GM19099 (cell line): ENCODE measurements around the gene CATSPERE.

Experiments
- POLR2A ChIP-seq: IDR thresholded peaks from 3 replicates; pipeline ENCODE4 v1.6.1; 2011; ENCODE audit warnings: low read depth; ENCODE audit not compliant: insufficient read length; ENCODE audit errors: extremely low read depth

Gene CATSPERE

GRCh38 chr1:244458781-244459180, 2.3 kb upstream of the CATSPERE start:
- no peak for TF ChIP-seq POLR2A

- no peak for TF ChIP-seq POLR2A
Measured at GRCh38 chr1:244460197-244460596, 876 bp upstream of the CATSPERE start.

- no peak for TF ChIP-seq POLR2A
Measured at GRCh38 chr1:244466724-244467123, 5.7 kb downstream of the CATSPERE start.

- TF ChIP-seq POLR2A = no peak
Measured at GRCh38 chr1:244473059-244473605, 12.1 kb downstream of the CATSPERE start.

DNA sequence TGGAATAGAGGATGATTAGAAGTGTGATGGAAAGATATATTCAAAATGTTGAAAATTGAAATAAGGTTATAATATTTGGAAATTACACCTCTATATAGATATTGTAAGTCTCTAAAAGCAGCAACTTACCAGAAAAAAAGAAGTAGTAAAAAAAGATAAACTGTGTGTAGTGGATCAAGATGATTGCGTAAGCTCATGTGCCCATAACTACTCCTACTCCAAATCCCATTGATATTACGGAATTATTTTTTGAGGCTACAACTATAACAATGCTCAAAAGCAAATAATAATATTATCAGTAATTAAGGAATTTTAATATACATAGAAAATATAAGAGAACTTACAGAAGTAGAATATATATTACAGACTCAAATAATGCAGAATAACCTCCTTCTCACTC, 33.6 kb downstream of the CATSPERE start:
- TF ChIP-seq POLR2A = no peak

- no peak for TF ChIP-seq POLR2A
Measured at GRCh38 chr1:244496186-244496585, 35.1 kb downstream of the CATSPERE start.

GRCh38 chr1:244497805-244498204, 36.7 kb downstream of the CATSPERE start:
- TF ChIP-seq POLR2A = no peak

DNA sequence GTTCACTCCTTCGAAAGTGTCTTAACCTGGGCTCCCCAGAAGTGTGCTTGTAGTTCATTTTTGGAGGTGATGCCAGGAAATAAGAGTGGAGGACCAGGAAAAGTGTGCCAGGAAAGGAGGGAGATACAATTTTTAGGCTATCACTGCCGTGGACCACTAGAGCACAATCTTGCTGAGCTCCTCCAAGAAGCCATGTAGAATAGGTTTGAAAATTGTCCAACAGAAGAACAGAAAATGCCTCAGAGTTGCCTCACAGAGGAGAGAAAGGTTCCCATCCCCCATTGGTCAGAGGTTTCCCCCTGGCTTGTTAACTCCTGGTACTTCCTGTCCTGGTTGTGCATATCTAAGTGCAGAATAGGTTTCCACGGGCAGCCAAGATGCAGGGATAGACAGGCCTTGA, 41.6 kb downstream of the CATSPERE start:
- no peak for TF ChIP-seq POLR2A

DNA sequence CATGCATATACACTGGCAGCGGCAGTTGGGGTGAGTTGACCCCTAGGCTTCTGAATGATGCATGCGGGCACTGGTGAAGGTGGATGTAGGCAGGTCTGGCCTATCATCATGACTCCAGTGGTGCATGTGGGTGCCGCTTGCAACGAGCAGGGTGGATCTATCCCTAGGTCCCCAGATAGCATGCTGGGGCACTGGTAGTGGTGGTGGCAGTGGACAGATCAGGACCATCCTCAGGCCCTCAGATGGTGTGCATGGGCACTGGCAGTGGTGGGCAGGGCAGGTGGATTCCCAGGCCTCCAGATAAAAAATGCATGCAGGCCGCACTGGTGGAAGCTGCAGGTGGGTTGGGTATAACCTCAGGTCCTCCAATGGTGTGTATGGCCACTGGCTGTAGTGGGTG, 52.4 kb downstream of the CATSPERE start:
- no peak for TF ChIP-seq POLR2A

DNA sequence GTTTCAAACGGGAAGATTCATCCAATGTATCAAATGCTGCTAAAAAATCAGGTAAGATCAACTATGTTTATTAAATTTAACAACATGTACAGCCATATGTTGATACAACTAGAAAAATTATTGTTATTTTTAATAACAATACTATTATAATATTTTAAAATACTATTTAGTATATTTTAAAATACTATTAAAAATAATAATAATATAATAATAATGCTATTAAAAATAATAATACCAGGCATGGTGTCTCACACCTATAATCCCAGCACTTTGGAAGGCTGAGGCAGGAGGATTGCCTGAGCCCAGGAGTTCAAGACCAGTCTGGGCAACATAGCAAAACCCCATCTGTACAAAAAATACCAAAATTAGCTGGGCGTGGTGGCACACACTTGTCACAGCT, 54.6 kb downstream of the CATSPERE start:
- TF ChIP-seq POLR2A = no peak

DNA sequence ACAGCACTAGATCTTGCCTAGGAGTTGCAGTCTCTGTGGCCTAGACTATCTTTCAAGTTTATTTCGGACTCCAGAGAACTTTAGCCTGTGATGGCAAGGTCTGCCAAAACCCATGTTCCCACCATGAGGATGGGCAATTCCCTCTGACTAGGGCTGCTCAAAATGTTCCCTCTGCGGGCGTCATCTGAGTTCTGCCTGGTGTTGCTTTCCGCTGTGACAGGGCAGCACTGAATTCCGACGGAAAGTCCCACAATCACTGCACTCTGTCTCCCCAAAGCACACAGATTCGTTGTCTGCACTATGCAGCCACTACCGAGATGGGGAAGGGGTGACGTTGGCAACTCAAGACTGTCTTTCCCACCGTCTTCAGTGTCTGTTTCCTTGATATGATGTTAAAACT, 75.2 kb downstream of the CATSPERE start:
- no peak for TF ChIP-seq POLR2A

DNA sequence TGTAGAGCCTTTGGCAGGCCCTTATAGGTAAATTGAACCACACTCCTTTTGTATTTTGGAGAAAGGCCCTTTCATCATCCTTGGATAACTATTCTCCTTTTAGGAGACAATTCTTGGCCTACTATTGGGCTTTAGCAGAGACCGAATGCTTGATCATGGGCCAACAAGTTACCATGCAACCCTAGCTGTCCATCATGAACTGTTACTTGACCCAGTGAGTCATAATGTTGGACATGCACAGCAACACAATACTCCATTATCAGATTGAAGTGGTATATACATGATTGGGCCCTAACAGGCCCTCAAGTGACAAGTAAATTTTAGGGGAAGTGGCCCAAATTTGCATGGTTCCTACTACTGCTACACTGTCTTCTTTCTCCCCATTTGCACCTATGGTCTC, 84.4 kb downstream of the CATSPERE start:
- no peak for TF ChIP-seq POLR2A

GRCh38 chr1:244548558-244549115, 87.6 kb downstream of the CATSPERE start:
- no peak for TF ChIP-seq POLR2A

DNA sequence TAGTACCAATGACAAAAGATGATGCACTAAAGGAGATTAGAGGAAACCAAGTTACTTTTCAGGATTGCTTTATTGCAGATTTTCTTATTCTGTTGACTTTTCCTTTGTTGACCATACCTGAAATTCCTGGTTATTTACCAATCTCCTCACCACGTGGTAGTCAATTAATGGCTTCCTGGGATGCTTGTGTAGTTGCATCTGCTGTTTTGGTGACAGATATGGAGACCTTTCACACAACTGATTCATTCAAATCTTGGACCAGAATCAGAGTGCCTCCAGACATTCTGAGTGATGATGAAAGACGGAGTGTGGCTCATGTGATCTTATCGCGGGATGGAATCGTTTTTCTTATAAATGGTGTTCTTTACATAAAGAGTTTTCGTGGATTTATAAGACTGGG, 91.3 kb downstream of the CATSPERE start:
- TF ChIP-seq POLR2A = no peak

DNA sequence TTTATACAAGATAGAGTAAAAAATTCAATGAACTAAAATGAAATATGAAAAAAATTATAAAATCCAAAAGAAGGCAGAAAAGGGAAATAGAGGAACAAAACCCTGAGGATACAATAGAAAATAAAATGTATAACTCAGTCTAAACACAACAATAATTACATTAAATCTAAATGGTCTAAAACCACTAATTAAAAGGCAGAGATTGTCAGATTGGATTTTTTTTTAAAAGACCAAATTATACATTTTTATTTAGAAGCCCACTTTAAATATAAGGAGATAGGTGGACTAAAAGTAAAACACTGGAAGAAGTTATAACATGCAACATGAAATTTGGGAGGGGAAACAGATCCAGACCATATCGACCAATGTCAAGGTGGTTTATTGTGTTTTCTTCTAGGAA, 95.2 kb downstream of the CATSPERE start:
- no peak for TF ChIP-seq POLR2A

GRCh38 chr1:244557565-244557964, 96.5 kb downstream of the CATSPERE start:
- no peak for TF ChIP-seq POLR2A

DNA sequence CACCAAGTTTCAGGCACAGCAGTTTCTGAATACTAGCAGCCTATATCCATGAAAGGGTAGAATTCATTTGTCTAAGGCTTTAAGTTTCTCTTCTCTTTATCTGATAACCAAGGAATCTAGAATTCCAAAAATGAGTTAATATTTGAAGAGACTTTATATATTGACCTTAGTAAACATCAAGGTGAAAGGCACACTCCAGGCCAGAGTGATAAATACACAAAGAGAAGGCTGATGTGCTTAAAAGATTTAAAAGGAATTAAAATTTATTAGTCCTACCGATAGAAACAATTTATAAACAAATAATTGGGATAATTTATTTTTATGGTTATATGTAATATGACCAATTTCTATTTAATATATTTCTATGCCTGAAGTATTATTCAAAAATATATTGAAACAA, 98.5 kb downstream of the CATSPERE start:
- no peak for TF ChIP-seq POLR2A
